Thyroid gland (tissue), 4 donors: ENCODE data around the gene IL22RA1. TPM values are rescaled to one million over a fixed set of nuclear protein-coding genes. Genes with fewer than 3 reads are reported as not detected.

Experiments used
- DNase-seq, 2 donors: peaks; one replicate each; pipeline ENCODE4 v3.0.0-alpha.2; 2019
- H3K27ac ChIP-seq, 3 donors: fragments of 200-600 bp; sonication (generic); 1 replicate in 2 of 3; 2 replicates in 1 of 3; pipeline ENCODE4 v1.5.1; 2016 to 2019; ENCODE audit warnings: mild to moderate bottlenecking in 1 of 3, moderate library complexity in 1 of 3
- H3K27me3 ChIP-seq: fragments of 200-600 bp; sonication (generic); one replicate; pipeline ENCODE4 v1.5.1; 2019
- H3K36me3 ChIP-seq, 2 donors: fragments of 200-600 bp; sonication (generic); one replicate each; pipeline ENCODE4 v1.5.1; 2016 to 2019
- H3K4me1 ChIP-seq, 2 donors: fragments of 200-600 bp; sonication (generic); one replicate each; pipeline ENCODE4 v1.5.1; 2017 to 2019
- H3K4me3 ChIP-seq, 3 donors: fragments of 200-600 bp; sonication (generic); replicated peaks in 1 of 3; 1 replicate in 2 of 3; 2 replicates in 1 of 3; pipeline ENCODE4 v1.5.1; 2016; ENCODE audit warnings: mild to moderate bottlenecking in 1 of 3
- H3K9me3 ChIP-seq: fragments of 200-600 bp; sonication (generic); one replicate; pipeline ENCODE4 v1.5.1; 2017
- POLR2A ChIP-seq, 2 donors: fragments of 450-650 bp; IDR thresholded peaks; one replicate each; pipeline ENCODE4 v1.6.1; 2017; ENCODE audit warnings: antibody characterized with exemption in 2 of 2, mild to moderate bottlenecking in 2 of 2, moderate library complexity in 1 of 2
- WGBS, 2 donors: methylation state at CpG; one replicate each; pipeline ENCODE4 v1.1.5; 2017; 5-methylcytosine and 5-hydroxymethylcytosine counted together
- intact Hi-C: fragments of 100-400 bp; cut with DNase I; formaldehyde crosslinking; loops from one replicate; pipeline ENCODE4 v1.15.1; 2023
- total RNA-seq, 4 donors: library from RNA; depleted of rRNA; stranded (reverse); fragments of >200 nt; gene quantifications; one replicate each; pipeline ENCODE4 v1.2.3, GENCODE V29; 2016
- TF ChIP-seq, protein P1 (sequence below), 6 experiments: fragments of 200-600 bp in 3 of 6; fragments of 450-650 bp in 3 of 6; sonication (generic) in 3 of 6; IDR thresholded peaks; one replicate each; pipeline ENCODE4 v1.5.1; 2016 to 2019; ENCODE audit warnings: antibody characterized with exemption in 6 of 6, mild to moderate bottlenecking in 2 of 6, inconsistent platforms in 1 of 6, moderate library complexity in 1 of 6

IL22RA1 gene
- total RNA-seq, 4 donors from 2014 or later: 1.1 TPM; not detected in 3

- peak; percentile 87 to 88 for DNase-seq
- Histone ChIP-seq H3K27ac (peak within 1 kb of the TSS; percentile 80 to 88 (median 84)), H3K4me1 (peaks cover 13 to 30% of the 10 kb centered on the region in 2 donors), H3K9me3 (no peaks in the 10 kb centered on the region), H3K4me3 (peak within 1 kb of the TSS; percentile 29 to 42 (median 33)), H3K36me3 (no peaks in the 10 kb centered on the region), H3K27me3 (no peaks in the 10 kb centered on the region)
- intact Hi-C loops: no loop called here
- peak in 1 of 2 donors; percentile 81 for TF ChIP-seq POLR2A (IDR thresholded peaks at IDR 0.05)
- TF ChIP-seq, protein P1, sequence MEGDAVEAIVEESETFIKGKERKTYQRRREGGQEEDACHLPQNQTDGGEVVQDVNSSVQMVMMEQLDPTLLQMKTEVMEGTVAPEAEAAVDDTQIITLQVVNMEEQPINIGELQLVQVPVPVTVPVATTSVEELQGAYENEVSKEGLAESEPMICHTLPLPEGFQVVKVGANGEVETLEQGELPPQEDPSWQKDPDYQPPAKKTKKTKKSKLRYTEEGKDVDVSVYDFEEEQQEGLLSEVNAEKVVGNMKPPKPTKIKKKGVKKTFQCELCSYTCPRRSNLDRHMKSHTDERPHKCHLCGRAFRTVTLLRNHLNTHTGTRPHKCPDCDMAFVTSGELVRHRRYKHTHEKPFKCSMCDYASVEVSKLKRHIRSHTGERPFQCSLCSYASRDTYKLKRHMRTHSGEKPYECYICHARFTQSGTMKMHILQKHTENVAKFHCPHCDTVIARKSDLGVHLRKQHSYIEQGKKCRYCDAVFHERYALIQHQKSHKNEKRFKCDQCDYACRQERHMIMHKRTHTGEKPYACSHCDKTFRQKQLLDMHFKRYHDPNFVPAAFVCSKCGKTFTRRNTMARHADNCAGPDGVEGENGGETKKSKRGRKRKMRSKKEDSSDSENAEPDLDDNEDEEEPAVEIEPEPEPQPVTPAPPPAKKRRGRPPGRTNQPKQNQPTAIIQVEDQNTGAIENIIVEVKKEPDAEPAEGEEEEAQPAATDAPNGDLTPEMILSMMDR (IDR thresholded peaks at IDR 0.05): no peak
- 1% methylated on average over 31 to 38 of the region's 74 CpGs for WGBS, 2 donors
Observed at GRCh38 chr1:24186993-24187790, 44.3 kb upstream of the IL22RA1 start, which contains the start of gene IFNLR1. TSS of gene IFNLR1 (minus strand) at chr1:24187289. CDS start at chr1:24187248, 41 bp downstream.

DNA sequence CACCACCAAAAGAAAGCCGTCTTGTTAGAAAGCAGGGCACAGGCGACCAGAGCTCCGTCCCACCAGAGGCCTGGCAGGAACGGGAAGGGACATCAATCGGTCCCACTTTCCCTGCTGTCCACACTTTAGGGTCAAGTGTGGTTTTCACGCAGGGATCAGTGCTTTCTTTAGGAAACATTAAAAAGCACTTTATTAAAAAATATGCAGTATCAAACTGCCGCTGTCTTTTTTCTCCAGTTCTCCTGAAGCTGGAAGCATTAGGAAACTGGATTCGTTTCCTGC, 43.7 kb upstream of the IL22RA1 start:
- TF ChIP-seq POLR2A (IDR thresholded peaks at IDR 0.05): no peak
- TF ChIP-seq, protein P1 (IDR thresholded peaks at IDR 0.05): no peak
- intact Hi-C loops: no loop called here
- peak overlapping the region; percentile 29 to 42 (median 33) for H3K4me3 ChIP-seq
- DNase-seq: no peak
- 30 to 38% methylated on average over 8 of the region's 8 CpGs for WGBS, 2 donors
- peaks cover 16 to 35% of the 10 kb centered on the region in 2 donors for H3K4me1 ChIP-seq
- no peaks in the 10 kb centered on the region for H3K36me3 ChIP-seq
- H3K27me3 ChIP-seq: no peaks in the 10 kb centered on the region
- H3K9me3 ChIP-seq: no peaks in the 10 kb centered on the region
- H3K27ac ChIP-seq: peak overlapping the region; percentile 80 to 88 (median 84)

DNA sequence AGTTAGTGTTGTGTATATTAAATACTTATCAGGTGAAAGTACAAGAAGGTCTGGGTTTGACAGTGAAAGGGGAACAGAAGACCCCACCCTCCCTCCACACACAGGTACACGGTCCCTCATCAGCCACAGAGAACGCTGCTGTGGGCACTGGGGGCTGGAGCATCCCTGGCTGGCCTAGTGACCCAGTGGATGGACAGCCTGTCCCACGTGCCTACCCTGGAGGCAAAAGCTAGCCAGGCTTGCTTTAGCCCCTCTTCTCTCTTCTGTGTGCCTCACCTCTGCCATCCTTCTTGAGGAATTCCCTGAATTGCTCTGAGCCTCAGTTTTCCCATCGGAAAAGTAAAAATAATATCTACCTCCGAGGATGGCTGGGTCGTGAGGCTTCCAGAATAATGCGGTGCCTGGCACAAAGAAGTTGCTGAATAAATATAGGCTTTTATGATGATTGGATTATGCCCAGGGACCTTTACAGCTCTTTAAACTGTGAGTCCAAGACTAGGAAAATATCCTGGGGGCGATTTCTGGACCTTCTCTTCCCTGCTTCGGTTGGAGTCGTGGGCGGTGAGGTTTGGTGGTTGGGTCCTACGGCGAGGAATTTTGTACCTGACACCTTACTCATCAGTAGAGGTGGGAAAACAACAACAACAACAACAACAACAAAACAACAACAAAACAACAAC, 43.2 kb upstream of the IL22RA1 start:
- DNase-seq: no peak
- Histone ChIP-seq H3K4me3 (peak overlapping the region in 1 of 3 donors; percentile 42), H3K4me1 (peaks cover 21 to 40% of the 10 kb centered on the region in 2 donors), H3K36me3 (no peaks in the 10 kb centered on the region), H3K27me3 (no peaks in the 10 kb centered on the region), H3K9me3 (no peaks in the 10 kb centered on the region), H3K27ac (peak overlapping the region; percentile 80 to 88 (median 84))
- 70 to 75% methylated on average over 11 to 13 of the region's 13 CpGs for WGBS, 2 donors
- intact Hi-C loops: no loop called here
- no peak for TF ChIP-seq POLR2A (IDR thresholded peaks at IDR 0.05)
- TF ChIP-seq, protein P1 (IDR thresholded peaks at IDR 0.05): no peak

GRCh38 chr1:24185076-24185475, 42.1 kb upstream of the IL22RA1 start:
- Histone ChIP-seq H3K9me3 (no peaks in the 10 kb centered on the region), H3K27ac (no peak overlapping the region), H3K27me3 (no peaks in the 10 kb centered on the region)

More at GRCh38 chr1:24185076-24185475, 42.1 kb upstream of the IL22RA1 start:
- TF ChIP-seq, protein P1 (IDR thresholded peaks at IDR 0.05): no peak
- no peak for TF ChIP-seq POLR2A (IDR thresholded peaks at IDR 0.05)
- intact Hi-C loops: no loop called here
- Histone ChIP-seq H3K36me3 (no peaks in the 10 kb centered on the region), H3K4me3 (no peak overlapping the region), H3K4me1 (peaks cover 28 to 47% of the 10 kb centered on the region in 2 donors)
- no peak for DNase-seq
- WGBS, 2 donors: 71 to 75% methylated on average over 4 of the region's 4 CpGs
